ENCODE data around the gene TNC.

The TNC gene

DNA sequence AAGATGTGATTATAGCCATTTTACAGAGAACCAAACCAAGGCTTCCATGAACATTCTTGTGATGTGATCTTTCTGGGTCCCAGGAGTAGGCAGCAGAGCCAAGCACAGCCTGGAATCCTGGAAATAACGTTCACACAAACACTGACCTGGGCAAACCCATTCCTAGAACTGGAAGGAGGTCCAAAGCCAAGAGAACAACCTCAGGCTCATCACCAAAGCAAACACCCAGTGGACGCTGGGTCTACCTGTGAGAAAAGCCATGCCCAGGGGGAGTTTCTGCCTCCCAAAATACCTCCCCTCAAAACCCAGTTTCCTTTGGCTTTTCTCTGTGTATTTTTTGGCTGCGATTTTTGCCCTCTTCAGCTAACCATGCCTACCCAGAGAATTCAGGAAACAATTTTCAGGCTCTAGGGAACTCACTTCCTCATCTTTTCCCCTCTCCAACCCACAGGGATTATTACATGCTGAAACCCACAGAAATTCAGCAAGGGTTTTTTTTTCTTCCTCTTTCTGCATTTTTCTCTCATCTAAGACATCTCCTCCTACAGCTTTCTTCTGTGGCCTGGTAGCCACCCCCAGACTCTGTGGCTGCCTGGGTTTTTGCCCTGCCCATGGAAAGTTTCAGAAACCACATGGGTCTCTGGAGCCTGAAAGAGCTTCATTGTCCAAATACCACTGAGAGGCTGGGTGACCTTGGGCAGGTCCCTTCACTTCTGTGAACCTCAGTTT, 75.0 kb downstream of the TNC start:
- DNase-seq = no peak

DNA sequence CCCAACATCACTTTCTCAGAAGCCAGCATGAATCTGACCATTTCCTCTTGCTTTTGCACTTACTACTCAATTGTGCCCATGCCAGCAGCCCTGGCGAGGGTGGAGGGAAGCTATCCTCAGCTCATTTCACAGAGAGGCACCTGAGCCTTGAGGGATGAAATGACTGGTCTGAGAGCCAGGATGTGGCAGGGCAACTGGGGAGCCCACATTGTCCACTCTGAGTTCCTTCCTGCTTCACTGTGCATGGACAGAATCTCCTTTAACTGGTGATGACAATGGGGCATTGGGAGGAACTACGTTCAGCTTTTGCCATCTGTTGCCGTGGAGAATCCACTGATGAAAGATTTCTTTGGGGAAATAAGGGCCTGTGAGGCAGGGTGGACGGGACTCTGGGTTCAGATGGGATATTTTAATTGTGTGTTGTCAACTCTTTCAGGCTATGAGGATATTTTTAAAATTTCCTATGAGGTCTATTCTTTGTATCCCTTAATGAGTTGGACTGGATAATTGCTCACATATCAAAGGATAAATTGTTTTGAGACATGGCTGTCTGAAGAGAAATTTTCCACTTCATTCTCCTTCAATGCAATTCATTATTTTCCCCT, 78.3 kb downstream of the TNC start:
- DNase-seq = no peak

DNA sequence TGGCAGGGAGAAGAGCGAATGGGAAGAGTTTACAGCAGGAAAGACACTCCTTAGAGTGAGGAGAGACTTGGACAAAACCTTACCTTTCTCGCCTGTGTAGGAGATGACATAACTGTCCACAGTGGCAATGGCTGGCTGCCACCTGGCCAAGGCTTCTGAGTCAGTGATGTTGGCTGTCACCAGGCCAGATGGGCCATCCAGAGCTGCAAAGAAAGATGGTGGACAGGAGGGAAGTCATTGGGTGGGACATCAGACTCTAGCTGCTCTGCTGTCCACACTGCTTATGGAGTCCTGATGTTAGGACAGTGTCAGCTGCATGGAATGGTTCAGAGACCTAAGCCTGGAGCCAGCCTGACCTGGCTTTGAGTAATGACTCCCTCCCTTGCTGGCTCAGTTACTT, 79.8 kb downstream of the TNC start:
- DNase-seq = no peak

DNA sequence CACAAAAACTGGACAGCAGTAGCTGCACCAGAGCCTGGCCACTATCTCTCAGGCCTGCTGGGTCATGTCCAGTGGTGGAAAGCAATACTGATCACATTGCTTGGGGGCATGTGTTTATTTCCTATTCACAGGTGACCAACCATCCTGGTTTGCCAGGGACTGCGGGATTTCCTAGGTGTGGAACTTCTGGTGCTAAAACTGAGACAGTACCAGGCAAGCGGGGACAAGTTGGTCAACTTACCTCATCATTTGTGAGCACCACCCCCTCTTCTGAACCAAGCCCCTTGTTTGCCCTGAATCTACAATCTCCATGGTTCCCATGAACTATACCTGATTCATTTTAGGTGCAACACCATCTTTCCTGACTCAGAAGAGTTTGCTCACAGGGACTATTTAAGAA, 81.3 kb downstream of the TNC start:
- DNase-seq = no peak

DNA sequence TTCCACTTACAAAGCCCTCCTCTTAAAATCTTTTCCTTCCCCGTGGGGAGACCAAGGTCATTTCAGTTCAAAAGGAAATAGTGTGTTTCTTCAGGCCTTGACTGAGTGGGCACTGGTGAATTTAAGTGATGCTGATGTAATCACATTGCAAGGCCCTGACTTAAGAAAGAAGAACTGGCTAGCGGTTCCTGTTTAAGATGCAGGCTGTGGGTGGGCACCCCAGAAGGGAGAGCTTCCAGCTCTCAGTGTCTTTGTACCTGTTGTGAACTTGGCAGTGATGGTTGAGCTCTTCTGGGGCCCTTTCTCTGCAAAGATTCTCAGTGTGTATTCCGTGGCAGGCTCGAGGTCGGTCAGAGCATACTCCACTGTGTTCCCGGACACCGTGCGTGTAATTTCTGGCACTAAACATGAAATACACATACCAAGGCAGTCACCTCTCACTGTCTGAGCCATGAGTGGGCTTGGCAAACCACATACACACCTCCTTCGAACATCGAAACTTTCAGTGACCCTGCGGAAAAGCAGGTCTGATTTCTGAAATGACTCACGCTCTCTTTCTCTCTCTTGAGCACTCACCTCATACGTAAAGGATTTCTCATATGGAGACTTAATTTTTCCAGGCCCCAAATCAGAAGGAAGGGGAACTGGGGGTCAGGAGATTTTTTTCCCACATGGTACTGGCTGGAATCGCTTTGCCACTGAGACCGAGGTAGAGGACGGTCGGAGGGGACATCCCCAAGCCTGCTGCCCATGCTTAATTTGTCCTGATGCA, 81.9 kb downstream of the TNC start:
- DNase-seq = no peak

DNA sequence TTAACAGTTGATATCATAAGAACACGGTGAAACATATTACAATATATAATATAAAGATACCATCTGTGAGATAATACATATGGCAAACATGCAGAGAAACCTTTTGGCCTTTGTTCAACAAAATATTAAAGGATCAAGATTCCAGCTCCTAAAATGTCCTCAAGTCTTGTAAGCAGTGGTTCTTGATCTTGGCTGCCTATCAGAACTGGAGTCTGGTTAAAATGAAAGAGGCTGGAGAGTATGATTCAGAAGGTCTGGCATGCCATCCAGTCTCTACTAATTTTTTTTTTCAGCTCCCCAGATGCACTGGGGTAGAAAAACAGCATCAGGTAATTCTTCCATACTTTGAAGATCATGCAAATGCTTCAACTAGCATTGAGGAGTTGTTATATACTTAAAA, 83.2 kb downstream of the TNC start:
- no peak for DNase-seq

DNA sequence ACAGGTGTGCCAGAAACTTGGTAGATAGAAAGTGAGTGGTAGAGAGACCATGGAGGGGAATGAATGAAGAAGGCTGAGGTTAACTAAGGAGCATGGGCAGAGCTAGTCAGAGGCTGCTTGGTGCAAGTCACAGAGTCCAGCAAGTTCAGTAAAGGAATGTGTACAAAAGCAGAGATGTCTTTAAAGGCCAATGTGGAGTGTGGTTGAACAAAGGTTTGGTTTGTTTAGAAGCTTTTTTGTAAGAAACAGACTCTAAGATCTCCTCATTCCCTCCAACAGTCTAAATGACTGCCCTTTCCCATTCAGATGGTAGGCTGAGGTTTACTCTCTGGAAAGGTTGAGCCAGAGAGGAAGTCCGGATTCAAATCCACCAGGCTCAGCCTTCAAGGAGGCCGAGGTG, 84.2 kb downstream of the TNC start:
- no peak for DNase-seq

DNA sequence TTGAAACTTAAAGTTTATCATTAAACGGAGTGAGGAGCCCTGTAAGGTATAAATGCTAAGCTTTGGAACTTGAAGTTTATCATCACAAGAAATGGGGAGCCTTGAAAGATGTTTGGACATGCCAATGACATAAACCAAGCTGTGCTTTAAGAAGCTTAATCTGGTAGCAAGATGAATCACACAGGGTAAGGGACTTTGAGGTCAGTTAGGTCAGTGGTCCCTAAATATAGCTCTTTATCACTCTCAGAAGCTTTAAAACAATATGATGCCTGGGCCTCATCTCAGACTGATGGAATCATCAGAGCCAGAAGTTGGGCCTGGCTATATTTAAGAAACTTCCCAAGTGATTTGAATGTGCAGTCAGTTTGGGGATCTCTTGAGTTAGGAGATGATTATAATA, 85.7 kb downstream of the TNC start:
- DNase-seq = no peak

DNA sequence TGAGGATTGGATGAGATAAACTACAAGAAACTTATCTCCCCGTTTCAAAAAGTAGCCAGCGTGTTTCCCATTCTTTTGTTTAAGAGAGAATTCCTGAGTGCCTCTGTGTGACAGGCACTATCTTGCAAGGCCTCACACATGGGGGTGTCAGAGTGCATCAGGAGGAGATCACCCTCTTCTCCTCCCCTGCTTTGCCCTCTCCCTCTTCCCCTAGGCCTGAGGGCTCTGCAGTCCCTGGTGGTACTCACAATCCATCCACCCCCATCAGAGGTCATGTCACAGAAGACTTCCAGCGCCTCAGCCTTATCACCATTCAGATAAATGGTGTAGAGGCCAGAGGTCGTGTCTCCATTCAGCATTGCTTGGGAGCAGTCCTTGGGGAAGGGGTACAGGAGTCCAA, 88.0 kb downstream of the TNC start:
- DNase-seq = no peak

DNA sequence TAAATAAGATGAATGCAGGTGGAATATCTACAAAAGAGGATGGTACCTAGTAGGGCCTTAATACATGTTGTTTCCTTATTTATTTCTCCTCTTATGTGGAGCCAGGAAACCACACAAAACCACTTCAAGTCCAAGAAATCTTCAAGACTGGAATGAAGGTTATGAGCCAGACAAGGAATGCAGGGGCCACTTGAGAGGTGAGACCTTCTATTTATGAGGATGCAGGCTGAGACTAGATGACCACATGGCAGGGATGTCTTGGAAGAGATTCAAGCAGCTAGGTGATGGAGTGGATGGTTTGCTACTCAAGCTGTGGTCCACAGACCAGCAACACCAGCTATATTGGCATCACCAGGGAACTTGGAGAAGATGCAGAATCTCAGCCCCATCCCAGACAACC, 92.2 kb downstream of the TNC start:
- DNase-seq = no peak

DNA sequence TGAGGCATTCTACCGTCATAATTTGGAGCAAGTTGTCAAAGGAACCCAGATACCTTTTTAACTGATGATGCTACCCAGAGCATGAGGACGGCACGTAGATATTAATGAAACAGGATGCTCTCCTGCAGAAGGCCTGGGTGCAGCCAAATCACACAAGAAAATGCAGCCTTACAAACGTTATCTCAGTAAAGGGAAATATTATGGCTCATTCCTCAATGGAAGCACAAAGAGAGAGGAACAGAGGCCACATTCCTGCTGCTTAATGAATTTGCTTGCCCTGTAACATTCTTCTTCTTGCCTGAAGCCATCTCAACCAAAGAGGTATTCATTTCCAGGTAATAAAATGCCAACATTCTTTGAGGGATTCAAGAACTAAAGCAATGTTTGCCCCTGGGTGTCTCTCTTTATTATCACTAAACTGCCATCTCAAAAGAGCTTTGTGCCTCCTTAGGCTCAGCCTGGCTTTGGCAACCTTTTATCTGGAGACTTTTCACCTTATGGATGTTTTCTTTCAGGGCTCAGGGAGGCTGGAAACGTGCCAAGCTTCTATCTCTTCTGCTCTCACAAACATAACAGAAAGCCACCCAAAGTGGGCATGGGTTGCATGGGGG, 92.9 kb downstream of the TNC start:
- no peak for DNase-seq

DNA sequence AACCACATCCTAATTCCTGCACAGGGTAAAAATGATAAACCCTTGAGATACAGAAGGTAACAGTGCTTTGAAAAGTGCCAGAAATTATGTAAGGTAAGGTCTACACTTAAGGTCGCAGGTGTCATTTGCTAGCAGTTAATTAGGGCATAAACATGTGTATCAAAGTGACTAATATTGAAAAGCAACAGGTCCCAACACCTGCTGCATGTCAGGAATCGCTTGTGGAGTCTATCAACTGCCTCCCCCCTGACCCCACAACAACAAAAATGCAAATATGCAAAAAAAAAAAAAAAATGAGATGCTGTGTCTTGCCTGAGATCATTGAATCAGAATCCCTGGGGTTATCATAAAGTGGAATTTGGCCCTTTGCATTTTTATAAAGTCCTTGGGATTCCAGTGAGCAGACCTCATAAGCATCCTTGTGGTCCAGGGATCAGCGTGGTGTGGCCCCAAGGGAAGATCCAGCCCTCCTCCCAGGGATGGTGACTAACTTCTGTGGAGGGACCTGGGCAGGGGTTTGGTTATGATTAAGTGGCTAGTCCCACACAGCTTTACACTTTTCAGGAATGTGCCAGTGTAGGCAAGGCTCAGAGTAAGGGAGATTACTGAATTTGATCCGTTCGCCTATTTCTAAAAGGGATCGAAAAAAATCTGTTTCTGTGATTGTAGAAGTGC, 95.1 kb downstream of the TNC start:
- DNase-seq = no peak

DNA sequence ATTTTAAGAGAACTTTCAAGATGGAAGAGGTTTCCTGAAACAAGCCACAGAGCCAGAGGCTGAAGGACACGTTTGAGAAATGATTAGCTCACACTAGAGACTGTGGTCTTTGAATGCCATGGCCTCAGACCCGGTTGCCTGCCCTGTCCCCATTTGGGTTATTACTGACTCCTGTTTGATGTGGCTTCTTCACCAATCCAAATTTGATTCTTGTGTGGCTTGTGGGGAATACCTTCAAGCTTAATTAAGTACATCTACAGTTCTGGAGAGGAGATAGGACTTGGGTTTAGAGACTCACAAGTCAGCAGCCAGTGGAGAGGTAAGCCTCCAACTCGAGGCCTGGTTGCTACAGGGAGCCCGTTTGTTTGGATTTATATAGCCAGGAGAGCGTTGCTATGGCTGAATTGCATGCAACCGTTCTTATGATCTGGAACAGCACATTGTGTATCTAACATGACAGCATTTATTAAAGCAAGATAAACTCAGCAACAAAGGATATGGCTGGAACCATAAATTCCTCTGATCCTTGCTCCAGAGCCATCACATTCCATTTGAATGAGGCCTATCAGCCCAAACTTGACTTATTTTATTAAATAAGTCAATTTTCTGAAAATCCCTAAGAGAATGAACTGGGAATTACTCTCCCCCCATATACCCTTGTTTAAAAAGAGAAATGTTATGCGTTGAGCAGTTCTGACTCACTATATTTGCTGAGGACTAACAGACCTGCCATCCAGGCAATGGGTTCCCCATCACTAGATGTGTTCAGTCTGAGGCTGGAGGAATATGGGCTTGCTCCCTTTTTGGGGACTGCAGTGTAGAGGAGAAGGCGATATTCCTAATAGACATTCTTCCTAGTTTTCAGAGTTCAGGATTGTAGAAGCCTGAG, 99.2 kb downstream of the TNC start:
- DNase-seq = no peak

DNA sequence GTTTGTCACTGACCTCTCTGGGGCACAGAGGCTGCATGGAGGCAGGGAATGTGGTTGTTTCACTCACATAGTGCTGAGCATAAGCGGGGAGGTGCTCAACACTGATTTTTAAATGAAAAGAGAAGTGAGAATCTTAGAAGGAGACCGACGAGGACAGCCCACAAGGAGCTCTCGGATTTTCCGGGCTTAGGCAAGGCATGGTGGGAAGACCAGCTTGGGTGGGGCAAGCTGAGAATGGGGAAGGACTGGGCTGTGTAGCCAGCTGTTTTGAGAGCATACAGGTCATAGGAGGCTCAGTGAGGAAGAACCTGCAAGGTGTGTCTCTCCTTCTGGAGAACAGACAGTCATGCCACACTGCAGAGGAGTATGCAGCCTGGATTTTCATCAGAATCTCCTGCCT, 101.6 kb downstream of the TNC start:
- DNase-seq = no peak

DNA sequence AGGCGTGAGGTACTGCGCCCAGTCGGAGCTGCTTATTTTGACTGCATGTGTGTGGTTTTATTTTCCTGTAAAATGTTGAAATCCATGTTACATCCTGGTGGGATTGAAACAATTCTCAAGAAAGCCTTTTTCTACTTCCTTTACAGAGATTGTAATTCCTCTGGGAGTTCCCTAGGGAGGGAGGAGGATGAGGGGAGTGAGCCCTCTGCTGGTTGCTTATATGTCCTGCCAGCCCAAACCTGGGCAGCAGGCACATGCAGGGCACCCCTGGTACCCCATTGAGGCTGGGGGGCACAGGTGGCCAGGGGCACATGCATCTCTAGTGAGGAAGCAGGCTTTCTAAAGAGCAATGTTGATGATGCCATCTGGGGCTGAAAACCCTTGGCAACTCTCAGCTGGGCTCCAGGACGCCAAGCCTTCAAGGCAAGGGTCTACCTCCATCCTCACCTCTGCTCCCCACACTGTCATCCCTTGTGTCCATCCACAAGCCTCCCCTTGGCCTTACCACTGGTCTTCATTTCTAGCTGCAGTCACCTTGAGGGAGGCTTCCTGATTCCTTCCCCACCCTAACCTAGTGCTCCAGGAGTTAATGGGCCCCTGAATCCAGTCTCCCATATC, 102.8 kb downstream of the TNC start:
- no peak for DNase-seq

DNA sequence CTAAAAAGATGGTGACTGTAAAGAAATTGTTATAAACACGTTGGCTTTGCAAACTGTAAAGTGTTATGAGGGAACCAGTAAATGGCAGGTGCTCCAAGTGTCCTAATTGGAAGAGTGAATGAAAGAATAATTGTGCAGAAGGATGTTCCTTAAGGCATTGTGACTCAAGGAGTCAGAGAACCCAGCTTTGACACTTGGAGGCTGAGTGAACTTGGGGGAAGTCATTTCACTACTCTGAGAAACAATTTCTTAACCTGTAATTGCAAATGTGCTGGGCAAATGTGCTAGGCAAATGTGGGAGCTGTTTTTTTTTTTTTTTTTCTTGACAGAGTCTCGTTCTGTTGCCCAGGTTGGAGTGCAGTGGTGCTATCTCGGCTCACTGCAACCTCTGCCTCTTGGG, 103.5 kb downstream of the TNC start:
- DNase-seq = no peak

DNA sequence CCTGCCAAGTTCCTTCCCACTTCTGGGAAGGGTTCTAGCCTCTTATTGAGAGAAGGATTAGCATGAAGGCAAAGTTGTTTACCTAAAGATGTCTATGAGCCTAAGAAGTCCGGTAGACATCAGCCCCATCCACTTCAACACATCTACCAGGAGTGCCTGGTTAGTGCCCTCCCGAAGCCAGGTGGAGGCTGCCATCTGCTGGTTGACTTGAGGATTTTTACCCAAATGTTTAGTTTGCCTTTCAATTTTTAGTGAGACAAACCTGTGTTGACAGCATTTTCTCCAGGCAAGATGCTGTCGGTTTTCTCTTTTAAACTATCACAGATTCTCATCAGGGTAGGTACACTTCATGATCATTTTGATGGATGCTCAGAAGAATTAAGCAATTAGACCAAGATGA, 104.0 kb downstream of the TNC start:
- DNase-seq = peak; percentile 73

DNA sequence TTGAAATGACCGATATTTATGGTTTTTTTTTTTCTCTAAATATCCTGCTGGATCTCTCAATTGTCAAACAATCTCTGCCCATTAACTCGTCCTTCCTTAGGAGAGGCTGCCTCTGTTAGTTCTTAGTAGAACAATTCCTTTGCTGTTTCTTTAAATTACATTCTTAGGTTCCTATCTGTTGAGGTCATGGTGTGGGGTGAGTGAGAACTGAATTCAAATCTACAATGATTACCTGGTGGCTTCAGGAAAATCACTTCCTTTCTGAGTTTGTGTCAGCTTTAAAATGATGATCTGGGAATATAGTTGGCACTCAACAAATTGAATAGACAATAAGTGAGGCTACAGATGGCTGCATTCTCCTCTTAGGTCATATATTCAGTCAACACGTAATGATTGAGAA, 105.5 kb downstream of the TNC start:
- no peak for DNase-seq

DNA sequence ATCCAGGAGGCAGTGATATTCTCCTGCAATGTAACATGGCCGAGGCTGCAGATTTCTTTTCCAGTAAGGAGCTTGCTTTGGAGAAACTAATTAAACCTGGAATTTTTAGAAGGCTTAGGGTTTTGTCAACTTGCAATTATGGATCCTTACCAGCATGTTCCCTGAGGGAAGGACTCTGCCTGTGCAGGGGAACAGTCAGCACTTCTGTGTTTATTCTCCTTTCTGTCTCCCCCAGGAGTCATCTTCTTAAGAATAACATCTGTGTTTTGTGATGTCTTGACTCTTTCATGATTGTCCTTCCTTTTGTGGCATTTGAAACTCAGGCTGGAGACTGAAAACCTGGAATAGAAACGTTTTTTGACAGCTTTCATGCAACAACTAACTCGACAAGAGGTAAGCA, 107.1 kb downstream of the TNC start:
- DNase-seq = no peak

DNA sequence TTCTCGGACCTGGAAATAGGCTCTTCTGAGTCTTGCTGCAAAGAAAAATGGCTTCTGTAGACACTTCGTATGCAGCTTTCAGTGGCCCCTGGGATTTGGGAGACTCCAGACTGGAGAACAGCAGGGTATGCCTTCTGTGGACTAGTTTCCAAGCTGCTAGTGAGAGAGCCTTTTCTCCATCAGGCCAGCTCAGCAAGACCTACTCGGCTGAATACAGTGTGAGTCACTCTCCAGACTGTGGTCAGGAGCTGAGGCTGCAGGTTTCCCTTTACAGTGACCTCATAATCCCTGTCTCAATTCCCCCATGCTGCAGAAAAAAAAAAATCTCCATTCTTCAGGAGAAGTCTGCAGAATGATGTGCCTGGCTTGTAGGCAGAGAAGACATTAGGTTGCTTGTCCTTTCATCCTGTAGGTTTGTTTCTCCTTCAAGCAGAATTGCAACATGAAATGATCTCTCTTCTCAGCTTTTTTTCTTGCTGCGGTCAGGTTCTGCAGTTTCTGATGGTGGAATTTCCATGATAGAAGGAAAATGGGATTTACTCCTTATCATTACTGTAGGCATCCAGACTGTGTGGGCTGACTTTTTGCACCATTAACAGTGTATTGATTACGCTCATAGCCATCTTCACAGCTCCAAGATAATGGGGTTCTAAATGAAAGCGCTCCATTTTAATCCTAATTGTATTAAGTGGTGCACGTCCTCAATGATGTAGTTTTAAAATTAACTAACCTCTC, 109.3 kb downstream of the TNC start:
- no peak for DNase-seq

DNA sequence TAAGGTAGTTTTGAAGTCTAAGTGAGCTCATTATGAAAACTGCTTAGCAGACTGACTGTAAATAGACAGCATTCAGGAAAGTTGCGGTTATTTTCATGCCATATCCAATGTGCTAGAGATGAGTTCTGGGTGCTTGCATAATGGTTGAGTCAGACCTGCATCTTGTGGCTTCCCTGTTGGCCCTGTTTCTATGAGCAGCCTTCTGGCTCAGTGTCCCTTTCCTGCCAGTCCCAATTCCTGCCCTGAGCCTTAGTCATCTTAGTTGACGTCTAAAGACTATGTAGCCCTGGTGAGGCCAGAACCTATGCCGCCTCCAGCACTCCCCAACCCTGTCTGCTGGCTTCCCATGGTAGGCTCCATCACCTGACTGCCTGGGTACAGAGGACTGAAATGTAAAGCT, 111.3 kb downstream of the TNC start:
- no peak for DNase-seq
